CD1c-positive myeloid dendritic cell (primary cell): ENCODE results near the gene DCUN1D3.
"Not testable (repeated sequence)": the region's sequence is repeated elsewhere in the genome, so short reads cannot be mapped to it uniquely, and the experiment has no call there.

Experiments
- DNase-seq: peaks from one replicate; pipeline ENCODE4 v3.0.0-alpha.2; 2016; ENCODE audit errors: extremely low spot score

The DCUN1D3 gene, protein sequence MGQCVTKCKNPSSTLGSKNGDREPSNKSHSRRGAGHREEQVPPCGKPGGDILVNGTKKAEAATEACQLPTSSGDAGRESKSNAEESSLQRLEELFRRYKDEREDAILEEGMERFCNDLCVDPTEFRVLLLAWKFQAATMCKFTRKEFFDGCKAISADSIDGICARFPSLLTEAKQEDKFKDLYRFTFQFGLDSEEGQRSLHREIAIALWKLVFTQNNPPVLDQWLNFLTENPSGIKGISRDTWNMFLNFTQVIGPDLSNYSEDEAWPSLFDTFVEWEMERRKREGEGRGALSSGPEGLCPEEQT

DNA sequence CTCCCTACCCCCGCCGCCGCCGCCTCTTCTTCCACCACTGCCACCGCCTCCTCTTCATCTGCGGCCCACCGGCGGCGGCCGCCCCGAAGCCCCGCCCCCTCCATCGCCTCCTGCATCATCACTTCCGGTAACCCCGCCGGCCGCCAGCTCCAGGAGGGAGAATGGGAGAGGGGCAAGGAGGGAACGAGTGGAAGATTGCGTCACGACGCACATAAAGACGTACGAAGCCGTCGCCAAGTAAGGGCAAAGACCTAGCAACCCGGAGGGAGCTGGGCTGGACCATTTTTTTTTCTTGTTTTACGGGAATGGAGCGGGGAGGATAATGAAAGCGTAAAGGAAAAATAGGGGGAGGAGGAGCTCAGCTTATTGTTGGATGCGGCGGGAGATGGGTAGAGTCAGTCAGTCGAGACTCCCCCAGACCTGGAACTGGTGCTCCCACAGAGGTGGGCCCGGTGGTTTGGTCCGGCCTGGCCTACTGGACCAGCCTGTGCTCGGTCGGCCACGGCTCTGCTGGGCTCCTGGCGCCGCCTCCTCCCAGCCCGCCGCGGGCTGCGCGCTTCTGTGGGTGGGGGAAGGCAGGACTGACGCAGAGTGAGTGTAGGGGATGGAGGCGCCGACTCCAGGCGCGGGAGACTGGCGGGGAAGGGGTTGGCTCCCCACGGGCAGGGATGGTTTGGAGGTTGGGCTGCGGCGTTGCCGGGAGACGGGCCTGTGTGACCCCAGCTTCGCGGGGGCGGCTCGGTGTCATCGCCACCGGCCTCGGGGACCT lies at the start of gene DCUN1D3, which contains the start of gene LYRM1:
TSS of gene DCUN1D3 (minus strand) at position 60 of the 769 bp plus-strand sequence. CDS start 37,820 bp downstream, outside the sequence.
TSS of gene LYRM1 (plus strand) at position 473 of the 769 bp plus-strand sequence. CDS start 14,785 bp downstream, outside the sequence.
- DNase-seq, result peak; percentile 94

DNA sequence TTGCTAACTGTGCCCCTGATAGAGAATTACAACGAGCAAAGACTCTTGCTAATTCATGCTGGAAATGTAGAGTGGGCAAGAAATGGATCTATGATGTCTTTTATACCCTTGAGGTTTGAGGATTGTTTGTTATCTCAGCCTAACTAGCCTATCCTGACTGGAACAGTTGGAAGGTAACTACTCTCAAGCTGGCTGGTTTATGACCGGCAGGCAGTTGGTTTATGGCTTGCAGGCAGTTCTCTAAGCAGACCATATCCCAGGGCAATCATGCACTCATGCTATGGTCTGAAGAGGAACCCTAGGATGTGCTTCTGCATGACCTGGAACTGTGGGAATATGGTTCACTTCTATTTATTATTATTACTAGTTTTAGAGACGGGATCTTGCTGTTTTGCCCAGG lies 49.5 kb upstream of the DCUN1D3 start:
- no peak for DNase-seq

DNA sequence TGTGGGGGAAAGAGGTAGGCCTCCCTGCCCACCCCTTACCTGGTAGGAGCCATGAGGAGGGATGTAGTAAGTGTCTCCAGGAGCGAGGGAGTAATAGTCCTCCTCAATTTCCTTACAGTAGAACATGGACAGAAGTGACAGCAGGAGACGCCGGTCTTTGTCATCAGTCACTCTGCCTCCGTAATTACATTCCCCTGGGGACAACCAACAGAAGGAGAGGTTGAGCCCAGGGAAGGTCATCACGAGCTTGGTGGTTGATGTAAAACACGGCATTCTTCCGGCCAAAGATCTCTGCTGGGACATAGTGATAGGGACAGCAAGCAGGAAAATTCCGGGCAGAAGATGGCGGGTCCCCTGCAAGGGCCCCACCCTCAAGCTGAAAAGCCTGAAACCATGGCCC lies 48.3 kb upstream of the DCUN1D3 start:
- no peak for DNase-seq

DNA sequence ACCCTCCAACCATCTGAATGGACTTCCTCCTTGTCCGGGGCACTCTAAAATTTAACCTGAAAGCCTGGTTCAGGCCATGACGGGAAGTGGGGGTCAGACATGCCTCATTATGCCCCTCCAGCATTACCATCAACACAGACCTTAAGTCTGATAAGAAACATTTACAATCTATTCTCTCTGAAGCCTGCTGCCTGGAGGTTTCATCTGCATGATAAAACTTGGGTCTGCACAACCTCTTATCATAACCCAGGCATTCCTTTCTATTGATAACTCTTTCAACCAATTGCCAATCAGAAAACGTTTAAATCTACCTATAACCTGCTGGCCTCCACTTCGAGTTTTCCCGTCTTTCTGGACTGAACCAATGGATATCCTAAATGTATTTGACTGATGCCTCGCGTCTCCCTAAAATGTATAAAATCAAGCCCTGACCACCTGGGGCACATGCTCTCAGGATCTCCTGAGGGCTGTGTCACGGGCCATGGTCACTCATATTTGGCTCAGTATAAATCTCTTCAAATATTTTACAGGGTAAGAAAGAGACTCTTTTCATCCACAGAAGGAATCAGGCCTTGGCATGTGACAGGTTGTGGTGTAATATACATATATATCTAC lies 46.0 kb upstream of the DCUN1D3 start:
- no peak for DNase-seq

DNA sequence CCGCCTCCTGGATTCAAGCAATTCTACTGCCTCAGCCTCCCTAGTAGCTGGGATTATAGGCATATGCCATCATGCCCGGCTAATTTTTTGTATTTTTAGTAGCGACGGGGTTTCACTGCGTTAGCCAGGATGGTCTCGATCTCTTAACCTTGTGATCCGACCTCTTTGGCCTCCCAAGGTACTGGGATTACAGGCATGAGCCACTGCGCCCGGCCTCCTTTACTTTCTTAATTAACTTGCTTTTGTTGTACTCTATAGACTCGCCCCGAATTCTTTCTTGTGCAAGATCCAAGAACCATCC lies 45.4 kb upstream of the DCUN1D3 start:
- not testable (repeated sequence) for DNase-seq

DNA sequence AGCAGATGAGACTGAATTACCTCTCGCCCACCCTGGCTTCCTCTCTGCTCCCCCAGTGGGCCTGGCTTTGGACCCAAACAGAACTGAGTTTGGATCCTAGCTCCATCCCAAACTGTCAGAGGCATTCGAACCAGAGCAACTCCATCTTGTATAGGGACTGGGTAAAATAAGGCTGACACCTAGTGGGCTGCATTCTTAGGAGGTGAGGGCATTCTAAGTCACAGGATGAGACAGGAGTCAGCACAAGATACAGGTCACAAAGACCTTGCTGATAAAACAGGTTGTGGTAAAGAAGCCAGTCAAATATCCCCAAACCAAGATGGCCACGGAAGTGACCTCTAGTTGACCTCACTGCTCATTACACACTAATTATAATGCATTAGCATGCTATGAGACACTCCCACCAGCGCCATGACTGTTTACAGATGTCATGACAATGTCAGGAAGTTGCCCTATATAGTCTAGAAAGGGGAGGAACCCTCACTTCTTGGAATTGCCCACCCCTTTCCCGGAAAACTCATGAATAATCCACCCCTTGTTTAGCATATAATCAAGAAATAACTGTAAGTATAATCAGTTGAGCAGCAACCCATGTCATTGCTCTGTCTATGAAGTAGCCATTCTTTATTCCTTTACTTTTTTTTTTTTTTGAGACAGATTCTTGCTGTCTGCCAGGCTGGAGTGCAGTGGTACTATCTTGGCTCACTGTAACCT lies 44.9 kb upstream of the DCUN1D3 start:
- DNase-seq, result peak; percentile 84

DNA sequence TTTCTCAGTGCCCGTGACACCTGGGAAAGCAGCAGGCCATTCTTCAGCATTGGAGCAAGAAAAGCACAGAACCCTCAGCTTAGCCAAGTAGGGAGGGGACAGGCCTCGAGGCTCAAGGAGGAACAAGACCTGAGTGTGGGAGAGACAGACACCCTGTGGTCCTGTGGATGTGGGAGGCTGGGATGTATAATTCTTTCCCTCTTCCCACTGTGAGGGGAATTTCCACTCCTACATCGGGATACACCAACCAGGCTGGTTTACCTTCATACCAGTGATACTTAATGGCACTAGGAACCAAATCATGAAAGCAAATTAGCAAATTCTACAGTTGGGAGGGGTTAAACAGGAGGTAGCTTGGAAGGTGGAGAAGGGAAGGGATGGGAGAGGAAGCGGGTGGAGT lies 42.1 kb upstream of the DCUN1D3 start:
- peak; percentile 67 for DNase-seq

GRCh38 chr16:20941636-20941926 lies 41.4 kb upstream of the DCUN1D3 start:
- DNase-seq, result no peak

- peak; percentile 70 for DNase-seq
Measured at GRCh38 chr16:20940871-20941635, 40.9 kb upstream of the DCUN1D3 start.

DNA sequence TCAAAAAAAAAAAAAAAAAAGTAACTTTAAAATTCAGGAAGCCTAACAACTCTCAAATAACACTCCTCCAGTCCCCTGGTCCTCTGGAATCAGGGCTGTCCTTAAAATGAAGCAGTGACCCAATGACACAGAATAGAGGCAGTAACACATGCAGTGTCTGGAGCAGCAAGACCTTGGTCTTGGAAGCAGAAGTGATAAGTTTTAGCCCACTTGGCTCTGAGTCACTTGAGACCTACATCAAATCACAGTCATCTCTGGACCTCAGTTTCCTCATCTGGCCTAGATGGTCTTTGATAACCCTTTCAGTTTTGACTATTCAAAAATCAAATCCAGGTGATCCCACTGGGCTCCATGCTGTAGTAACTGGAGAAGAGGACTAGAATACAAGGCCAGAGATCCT lies 39.5 kb upstream of the DCUN1D3 start:
- DNase-seq, result peak; percentile 85

DNA sequence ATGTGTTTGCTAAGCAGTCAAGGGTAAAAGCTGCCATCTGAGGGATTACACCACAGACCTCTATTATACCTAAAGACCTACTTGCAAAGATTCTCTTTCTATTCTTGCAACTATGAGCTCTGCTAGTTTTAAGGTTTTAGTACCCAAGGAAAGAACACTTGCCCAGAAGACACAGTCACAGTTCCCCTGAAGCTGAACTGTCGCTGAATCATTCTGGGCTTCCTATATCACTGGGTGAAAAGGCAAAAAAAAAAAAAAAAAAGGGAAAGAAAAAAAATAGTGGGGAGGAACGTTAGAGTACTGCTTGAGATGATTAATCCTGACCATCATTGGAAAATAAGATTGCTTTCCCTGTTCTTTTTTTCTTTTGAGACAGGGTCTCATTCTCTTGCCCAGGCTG lies 38.3 kb upstream of the DCUN1D3 start:
- peak; percentile 80 for DNase-seq

DNA sequence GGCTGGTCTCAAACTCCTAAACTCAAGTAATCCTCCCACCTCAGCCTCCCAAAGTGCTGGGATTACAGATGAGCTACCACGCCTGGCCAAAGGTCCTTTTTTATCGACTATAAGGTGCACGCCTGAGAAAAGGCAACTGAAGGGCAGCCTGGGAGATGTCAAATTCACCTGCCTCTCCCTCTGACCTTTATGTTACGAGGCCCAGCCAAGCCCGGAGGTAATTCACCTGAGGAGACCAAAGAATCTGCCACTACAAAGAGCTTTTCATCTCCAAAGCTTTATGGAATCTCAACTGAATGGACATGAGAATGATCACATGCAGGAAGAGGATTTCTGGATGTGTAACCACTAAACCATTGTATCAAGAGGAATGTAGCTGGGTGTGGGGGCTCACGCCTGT lies 37.6 kb upstream of the DCUN1D3 start:
- no peak for DNase-seq

- DNase-seq, result no peak
Measured at GRCh38 chr16:20933589-20933988, 33.4 kb upstream of the DCUN1D3 start.

DNA sequence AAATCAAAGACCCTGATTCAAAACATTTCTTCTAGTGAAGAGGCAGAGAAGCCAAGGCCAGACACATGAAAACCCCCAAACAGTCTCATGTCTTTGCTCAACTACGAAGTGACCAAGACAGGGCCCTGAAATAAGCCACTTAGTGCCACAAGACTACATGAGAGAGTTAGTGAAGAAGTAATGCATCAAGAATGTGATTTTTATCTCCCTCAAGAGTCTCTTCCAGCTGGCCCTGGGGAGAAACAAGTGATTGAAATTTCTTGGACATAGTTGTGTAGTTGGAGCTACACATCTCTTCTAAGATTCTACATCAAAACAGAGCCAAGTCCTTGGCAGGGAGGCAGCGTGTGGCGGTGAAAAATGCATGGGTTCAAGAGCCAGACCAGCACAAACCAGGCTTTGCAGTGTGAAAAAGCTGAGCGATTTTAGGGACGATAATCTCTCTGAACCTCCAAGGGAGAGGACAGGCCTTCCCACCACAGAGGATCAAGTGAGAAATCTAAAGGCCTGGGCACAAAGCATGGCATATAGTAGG lies 31.0 kb upstream of the DCUN1D3 start:
- no peak for DNase-seq

GRCh38 chr16:20930365-20930690 lies 30.2 kb upstream of the DCUN1D3 start:
- DNase-seq, result no peak

- DNase-seq, result not testable (repeated sequence)
Measured at GRCh38 chr16:20929676-20930364, 29.7 kb upstream of the DCUN1D3 start.

- no peak for DNase-seq
Measured at GRCh38 chr16:20928774-20929411, 28.7 kb upstream of the DCUN1D3 start.

DNA sequence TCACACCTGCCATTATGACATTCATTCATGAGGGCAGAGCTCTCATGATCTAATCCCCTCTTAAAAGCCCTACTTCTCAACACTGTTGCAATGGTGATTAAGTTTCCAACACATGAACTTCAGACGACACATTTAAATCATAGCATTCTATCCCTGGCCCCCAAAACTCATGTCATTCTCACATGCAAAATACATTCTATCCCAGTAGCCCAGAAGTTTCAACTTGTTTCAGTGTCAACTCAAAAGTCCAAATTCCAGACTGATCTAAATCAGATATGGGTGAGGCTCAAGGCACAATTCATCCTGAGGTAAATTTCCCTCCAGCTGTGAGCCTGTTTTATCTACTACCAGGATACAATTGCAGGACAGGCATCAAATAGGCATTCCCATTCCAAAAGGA lies 25.6 kb upstream of the DCUN1D3 start:
- DNase-seq, result no peak

- DNase-seq, result no peak
Measured at GRCh38 chr16:20923876-20924275, 23.7 kb upstream of the DCUN1D3 start.

GRCh38 chr16:20920799-20921198 lies 20.6 kb upstream of the DCUN1D3 start:
- no peak for DNase-seq
